Activated T-helper 1 cell treated with anti-CD3 and anti-CD28 coated beads, Interleukin-12 subunit alpha, Interleukin-12 subunit beta, Interleukin-2, Interleukin-4 antibody, amounts not matched to agents 30 ng/mL and 10 ng/mL and 1 ng/mL, durations not matched to agents 14 hours and 24 hours and 36 hours (primary cell): Measurements from ENCODE around the gene ANKRD13D. TPM values are rescaled to one million over a fixed set of nuclear protein-coding genes. Genes with fewer than 3 reads are reported as not detected.

Experiments used
- DNase-seq: peaks from one replicate; pipeline ENCODE4 v3.0.0; 2021; ENCODE audit warnings: low spot score
- H3K27ac Mint-ChIP-seq: one replicate; pipeline ENCODE4 v1.8.0; 2021; ENCODE audit warnings: mild to moderate bottlenecking, mixed read lengths
- H3K27me3 Mint-ChIP-seq: one replicate; pipeline ENCODE4 v1.8.0; 2022; ENCODE audit warnings: mild to moderate bottlenecking, moderate library complexity, mixed read lengths; ENCODE audit not compliant: insufficient read depth
- H3K36me3 Mint-ChIP-seq: one replicate; pipeline ENCODE4 v1.8.0; 2021; ENCODE audit warnings: low read depth, mixed read lengths
- H3K4me1 Mint-ChIP-seq: one replicate; pipeline ENCODE4 v1.8.0; 2021; ENCODE audit warnings: low read depth, mixed read lengths
- H3K4me3 Mint-ChIP-seq: one replicate; pipeline ENCODE4 v1.8.0; 2021; ENCODE audit warnings: mild to moderate bottlenecking, moderate library complexity, mixed read lengths
- H3K9me3 Mint-ChIP-seq: one replicate; pipeline ENCODE4 v1.8.0; 2021; ENCODE audit warnings: mixed read lengths
- intact Hi-C: fragments of 100-400 bp; cut with micrococcal nuclease; formaldehyde crosslinking; loops from one replicate; pipeline ENCODE4 v1.15.1; 2024
- total RNA-seq: library from RNA; stranded (reverse); gene quantifications from 2 replicates; pipeline ENCODE4 v1.2.3, GENCODE V29; 2022

ANKRD13D gene
- total RNA-seq, 1 donor from 2014 or later: 129 TPM

GRCh38 chr11:67264877-67265632, 24.0 kb upstream of the ANKRD13D start:
- Mint-ChIP-seq H3K4me1 (peaks cover 65% of the 10 kb centered on the region), H3K27me3 (no peaks in the 10 kb centered on the region), H3K4me3 (peak overlapping the region; percentile 84), H3K36me3 (peaks cover 34% of the 10 kb centered on the region), H3K27ac (peak overlapping the region; percentile 89), H3K9me3 (no peaks in the 10 kb centered on the region)
- DNase-seq: no peak
- intact Hi-C loops: loop anchor here (5.0 kb wide), 2 partner anchors 137 to 242 kb away; partner anchors contain the start of genes CDK2AP2, PITPNM1, PPP1CA and TBC1D10C

- peak; percentile 76 for DNase-seq
- Mint-ChIP-seq H3K27me3 (no peaks in the 10 kb centered on the region), H3K4me3 (peak overlapping the region; percentile 83), H3K36me3 (peaks cover 42% of the 10 kb centered on the region), H3K4me1 (peaks cover 73% of the 10 kb centered on the region), H3K9me3 (no peaks in the 10 kb centered on the region), H3K27ac (peak overlapping the region; percentile 90)
- intact Hi-C loops: loop anchor here (5.0 kb wide), 2 partner anchors 136 to 241 kb away; partner anchors contain the start of genes CDK2AP2, PITPNM1, PPP1CA and TBC1D10C
Observed at GRCh38 chr11:67265633-67266448, 23.3 kb upstream of the ANKRD13D start.

DNA sequence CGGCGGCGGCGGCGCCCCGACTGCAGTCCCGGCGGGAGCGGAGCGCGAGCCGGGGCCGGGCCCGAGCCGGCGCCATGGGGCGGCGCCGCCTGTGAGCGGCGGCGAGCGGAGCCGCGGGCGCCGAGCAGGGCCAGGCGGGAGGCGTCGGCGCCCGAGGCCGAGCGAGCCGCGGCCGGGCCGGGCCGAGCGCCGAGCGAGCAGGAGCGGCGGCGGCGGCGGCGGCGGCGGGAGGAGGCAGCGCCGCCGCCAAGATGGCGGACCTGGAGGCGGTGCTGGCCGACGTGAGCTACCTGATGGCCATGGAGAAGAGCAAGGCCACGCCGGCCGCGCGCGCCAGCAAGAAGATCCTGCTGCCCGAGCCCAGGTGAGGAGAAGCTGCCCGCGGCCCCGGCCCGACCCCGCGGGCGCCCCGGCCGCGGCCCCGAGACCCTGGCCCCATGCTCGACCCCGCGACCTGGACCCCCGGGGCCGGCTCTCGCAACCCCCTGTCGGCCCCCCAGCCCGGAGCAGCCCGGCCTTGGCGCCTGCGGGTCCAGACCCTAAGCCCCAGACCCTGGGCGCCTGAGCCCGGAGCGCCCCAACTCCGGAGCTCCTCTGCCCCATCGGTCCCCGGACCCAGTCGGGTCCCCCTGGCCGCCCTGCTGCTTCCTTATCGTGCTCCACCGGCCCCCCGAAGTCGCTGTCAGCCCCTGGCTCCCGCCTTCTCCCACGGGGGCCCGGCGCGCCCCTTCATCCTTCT, 22.5 kb upstream of the ANKRD13D start, which contains the start of gene GRK2:
Gene GRK2 (plus strand): TSS at position 25 of the 739 bp plus-strand sequence. CDS start 227 bp downstream, at position 252.
- no peak for DNase-seq
- H3K27ac Mint-ChIP-seq: peak within 1 kb of the TSS; percentile 99
- no peaks in the 10 kb centered on the region for H3K9me3 Mint-ChIP-seq
- intact Hi-C loops: loop anchor here (5.0 kb wide), 2 partner anchors 136 to 241 kb away; partner anchors contain the start of genes CDK2AP2, PITPNM1, PPP1CA and TBC1D10C
- no peaks in the 10 kb centered on the region for H3K27me3 Mint-ChIP-seq
- H3K36me3 Mint-ChIP-seq: peaks cover 44% of the 10 kb centered on the region
- peak within 1 kb of the TSS; percentile 96 for H3K4me3 Mint-ChIP-seq
- peaks cover 76% of the 10 kb centered on the region for H3K4me1 Mint-ChIP-seq

DNA sequence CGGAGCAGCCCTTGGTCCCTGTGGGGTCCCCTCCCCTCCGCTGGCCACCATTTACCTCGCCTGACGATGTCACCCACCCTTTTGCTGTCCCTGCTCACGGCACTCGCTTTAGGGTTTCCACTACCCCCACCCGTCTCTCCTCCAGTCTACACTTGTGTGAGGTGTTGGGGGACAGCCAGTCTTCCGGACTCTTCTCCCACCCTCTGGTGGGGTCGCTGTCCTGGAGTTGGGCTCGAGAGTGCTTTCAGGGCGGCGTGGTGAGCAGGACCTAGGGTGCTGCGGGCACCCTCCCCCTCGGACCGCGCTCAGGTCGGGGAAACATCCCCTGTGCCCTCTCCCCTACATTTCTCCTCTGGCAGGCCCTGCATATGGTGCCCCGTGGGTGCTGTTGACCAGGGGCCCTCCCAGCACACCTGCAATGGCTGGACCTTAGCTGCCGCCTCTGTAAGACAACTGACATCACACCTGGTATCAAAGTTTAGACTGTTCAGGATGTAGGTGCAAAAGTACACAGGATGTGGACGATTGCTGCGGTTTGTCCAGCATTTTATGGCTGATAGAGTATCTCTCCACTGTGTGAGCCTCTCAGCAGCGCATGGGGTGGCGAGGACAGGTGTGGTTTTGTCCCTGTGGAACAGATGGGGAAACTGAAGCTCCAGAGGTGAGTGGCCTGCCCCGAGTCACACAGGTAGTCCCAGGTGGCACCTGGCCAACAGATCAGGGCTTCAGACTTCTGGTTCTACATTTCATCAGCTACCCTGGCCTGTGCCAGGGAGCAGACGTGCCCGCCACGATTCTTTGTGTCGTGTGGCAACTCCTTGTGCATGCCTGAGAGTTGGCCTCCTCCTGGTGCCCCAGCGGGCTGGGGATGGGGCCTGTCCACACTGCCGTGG, 21.7 kb upstream of the ANKRD13D start:
- DNase-seq: no peak
- peaks cover 50% of the 10 kb centered on the region for H3K36me3 Mint-ChIP-seq
- H3K4me1 Mint-ChIP-seq: peaks cover 79% of the 10 kb centered on the region
- H3K4me3 Mint-ChIP-seq: peak overlapping the region; percentile 96
- H3K9me3 Mint-ChIP-seq: no peaks in the 10 kb centered on the region
- no peaks in the 10 kb centered on the region for H3K27me3 Mint-ChIP-seq
- H3K27ac Mint-ChIP-seq: peak overlapping the region; percentile 99
- intact Hi-C loops: loop anchor here (1.0 to 5.0 kb wide), 6 partner anchors 10 to 240 kb away; partner anchors contain the start of genes CDK2AP2, PITPNM1, PPP1CA and TBC1D10C

DNA sequence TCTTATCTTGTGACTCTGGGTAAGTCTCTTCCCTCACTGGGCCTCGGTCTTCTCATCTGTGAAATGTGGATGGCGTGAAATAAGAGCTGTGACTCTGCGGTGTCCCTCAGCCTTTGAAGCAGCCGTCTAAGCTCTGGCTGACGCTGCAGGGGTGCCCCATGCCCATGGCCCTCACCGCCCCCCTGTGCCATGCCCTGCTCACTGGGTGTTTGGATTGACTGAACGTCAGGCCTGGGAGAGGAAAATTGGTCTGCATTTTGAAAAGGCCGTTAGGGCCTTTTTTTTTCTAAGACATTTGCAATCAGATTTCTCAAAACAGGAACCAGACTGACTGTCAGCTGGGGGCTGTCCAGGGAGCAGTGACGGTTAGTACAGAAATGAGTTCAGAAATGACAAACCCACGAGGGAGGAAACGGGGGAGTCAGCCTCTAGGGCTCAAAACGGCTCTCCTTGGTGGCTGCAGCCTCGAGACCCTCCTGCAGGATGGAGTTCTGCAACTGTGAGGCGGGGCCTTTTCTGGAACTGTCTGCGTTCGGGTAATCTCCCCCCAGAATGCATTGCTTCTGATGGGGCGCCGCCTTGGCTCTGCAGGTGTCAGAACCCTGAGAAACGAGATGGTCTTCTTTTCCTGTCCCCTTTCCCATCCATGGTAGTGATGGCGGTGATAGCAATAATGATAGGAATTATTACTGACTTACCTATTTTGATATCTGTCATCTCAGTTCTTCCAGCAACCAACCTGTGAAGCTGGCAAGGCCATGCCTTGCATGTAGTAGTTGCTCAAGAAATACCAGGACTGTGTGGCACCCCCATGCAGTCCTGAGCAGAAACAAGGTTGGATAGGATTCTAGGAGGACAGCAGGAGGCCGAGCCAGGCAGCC, 20.8 kb upstream of the ANKRD13D start:
- DNase-seq: peak; percentile 74
- peaks cover 49% of the 10 kb centered on the region for H3K36me3 Mint-ChIP-seq
- H3K27ac Mint-ChIP-seq: peak overlapping the region; percentile 99
- peaks cover 79% of the 10 kb centered on the region for H3K4me1 Mint-ChIP-seq
- intact Hi-C loops: loop anchor here (1.0 to 5.0 kb wide), 6 partner anchors 9 to 239 kb away; partner anchors contain the start of genes CDK2AP2, PITPNM1, PPP1CA and TBC1D10C
- H3K9me3 Mint-ChIP-seq: no peaks in the 10 kb centered on the region
- peak overlapping the region; percentile 96 for H3K4me3 Mint-ChIP-seq
- H3K27me3 Mint-ChIP-seq: no peaks in the 10 kb centered on the region

DNA sequence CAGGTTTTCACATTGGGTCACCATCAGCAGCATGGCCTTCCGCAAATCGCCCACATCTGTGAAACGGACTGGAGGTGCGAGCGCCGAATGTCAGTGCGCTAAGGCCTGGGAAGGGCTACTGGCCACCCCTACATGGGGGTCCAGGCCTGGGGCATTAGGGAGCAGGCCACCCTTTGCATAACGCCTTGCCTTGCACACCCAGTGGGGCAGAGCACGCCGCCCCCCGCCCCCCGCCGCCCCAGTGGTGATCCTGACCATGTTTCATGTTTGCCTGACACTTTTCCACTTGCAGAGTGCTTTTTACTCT, 20.2 kb upstream of the ANKRD13D start:
- Mint-ChIP-seq H3K4me1 (peaks cover 75% of the 10 kb centered on the region), H3K27ac (peak overlapping the region; percentile 99), H3K27me3 (no peaks in the 10 kb centered on the region), H3K4me3 (peak overlapping the region; percentile 96), H3K36me3 (peaks cover 49% of the 10 kb centered on the region), H3K9me3 (no peaks in the 10 kb centered on the region)
- intact Hi-C loops: loop anchor here (1.0 to 5.0 kb wide), 6 partner anchors 8 to 238 kb away; partner anchors contain the start of genes CDK2AP2, PITPNM1, PPP1CA and TBC1D10C
- DNase-seq: no peak

GRCh38 chr11:67269401-67270255, 19.5 kb upstream of the ANKRD13D start:
- Mint-ChIP-seq H3K27me3 (no peaks in the 10 kb centered on the region), H3K27ac (peak overlapping the region; percentile 96), H3K4me3 (peak overlapping the region; percentile 96), H3K36me3 (peaks cover 48% of the 10 kb centered on the region), H3K4me1 (peaks cover 71% of the 10 kb centered on the region), H3K9me3 (no peaks in the 10 kb centered on the region)
- no peak for DNase-seq
- intact Hi-C loops: loop anchor here (1.0 to 5.0 kb wide), 4 partner anchors 29 to 238 kb away; partner anchors contain the start of genes CDK2AP2, PITPNM1, PPP1CA and TBC1D10C

- intact Hi-C loops: loop anchor here (1.0 kb wide), 1 partner anchor 215 kb away; no protein-coding TSS in a partner anchor
- Mint-ChIP-seq H3K4me3 (peak overlapping the region; percentile 96), H3K27ac (peak overlapping the region; percentile 96), H3K9me3 (no peaks in the 10 kb centered on the region), H3K36me3 (peaks cover 45% of the 10 kb centered on the region), H3K4me1 (peaks cover 67% of the 10 kb centered on the region), H3K27me3 (no peaks in the 10 kb centered on the region)
- no peak for DNase-seq
Observed at GRCh38 chr11:67270256-67271204, 18.6 kb upstream of the ANKRD13D start.

- H3K27me3 Mint-ChIP-seq: no peaks in the 10 kb centered on the region
- intact Hi-C loops: no loop called here
- H3K4me1 Mint-ChIP-seq: peaks cover 69% of the 10 kb centered on the region
- H3K36me3 Mint-ChIP-seq: peaks cover 50% of the 10 kb centered on the region
- H3K9me3 Mint-ChIP-seq: no peaks in the 10 kb centered on the region
- peak overlapping the region; percentile 96 for H3K4me3 Mint-ChIP-seq
- DNase-seq: no peak
- H3K27ac Mint-ChIP-seq: peak overlapping the region; percentile 96
Observed at GRCh38 chr11:67271205-67271540, 17.9 kb upstream of the ANKRD13D start.
